ENCODE data around the gene DDX3X.
A peak's percentile ranks its signal among the peaks of the same experiment; 100 is the strongest.
"Not testable (repeated sequence)": the region's sequence is repeated elsewhere in the genome, so short reads cannot be mapped to it uniquely, and the experiment has no call there.

DDX3X gene

DNA sequence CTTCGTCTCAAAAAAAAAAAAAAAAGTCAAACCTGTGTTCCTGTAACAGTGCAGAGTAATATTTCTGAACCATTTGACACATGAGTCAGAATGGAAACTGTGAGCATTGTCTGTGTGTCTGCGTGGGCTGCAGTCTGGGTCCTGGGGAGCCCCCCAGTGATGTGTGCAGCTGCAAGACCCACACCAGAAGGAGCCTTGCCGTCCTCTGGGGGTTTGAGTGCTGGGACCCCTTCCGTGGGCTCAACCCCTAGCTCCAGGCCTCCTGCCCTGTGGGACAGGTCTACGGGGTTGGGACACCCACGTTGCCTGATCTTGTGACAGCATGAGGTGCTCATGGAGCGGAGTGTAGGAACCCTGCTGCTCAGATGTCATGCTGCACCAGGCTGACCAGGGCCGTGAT is 43.7 kb downstream of the DDX3X start:
- peak; percentile 41 for DNase-seq

DNA sequence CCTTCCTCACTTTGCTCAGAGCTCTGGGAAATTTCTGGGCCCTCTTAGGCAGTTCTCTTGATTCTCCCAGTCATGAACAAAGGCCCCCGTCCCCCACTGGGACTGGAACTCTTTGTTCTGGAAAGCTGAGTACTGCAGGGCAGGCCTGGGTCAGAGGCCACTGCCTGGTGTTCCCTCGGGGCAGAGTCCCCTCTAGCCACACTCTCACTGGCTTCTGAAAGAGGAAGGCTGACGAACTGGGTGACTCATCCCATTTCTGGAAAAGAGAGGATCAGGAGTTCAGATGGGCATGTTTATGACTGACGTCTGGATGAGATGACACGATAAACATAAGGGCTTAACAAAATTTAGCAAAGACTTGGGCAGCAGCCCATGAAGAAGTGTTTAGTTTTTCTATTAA is 47.7 kb downstream of the DDX3X start:
- no peak for DNase-seq

DNA sequence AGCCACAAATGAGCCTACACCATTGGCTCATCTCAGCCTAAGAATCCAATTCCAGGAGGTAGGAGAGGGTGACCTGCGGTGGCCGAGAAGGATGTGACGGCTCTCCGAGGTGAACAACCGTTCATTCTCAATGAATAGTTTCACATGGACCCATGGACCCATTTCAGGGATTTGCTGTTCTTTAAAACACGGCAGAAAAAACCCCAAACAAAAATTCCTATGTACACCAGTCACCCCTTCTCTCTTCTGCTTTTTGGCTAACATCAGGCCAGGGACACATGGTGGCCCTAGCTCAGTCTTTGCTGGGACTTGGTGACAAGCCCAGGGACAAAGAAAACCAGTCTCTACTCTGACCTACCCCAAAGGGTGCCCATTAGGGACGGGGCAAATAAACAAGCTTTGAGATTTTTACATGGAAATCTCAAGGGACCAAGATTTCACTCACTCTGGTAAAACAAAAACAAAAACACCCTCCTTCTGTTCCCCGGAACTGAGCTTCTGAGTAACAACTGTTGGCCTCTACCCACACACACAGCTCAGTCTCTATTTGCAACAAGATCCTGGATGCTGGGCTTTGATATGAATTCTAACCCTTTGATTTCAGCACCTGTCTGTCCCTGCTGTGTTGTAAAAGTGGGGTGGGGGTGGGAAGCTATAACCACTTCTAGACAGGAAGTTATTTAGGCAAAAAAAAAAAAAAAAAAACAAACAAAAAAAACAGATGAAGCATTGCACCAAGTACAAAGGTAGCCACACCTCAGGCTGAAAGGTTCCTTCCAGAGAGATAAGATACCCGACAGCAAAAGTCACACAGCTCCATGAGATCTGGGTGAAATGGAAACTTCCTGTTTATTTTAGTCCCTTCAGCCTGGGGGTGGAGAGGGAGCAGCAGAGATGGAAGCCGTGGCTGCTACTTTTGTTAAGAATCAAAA is 49.0 kb downstream of the DDX3X start:
- peak; percentile 8 for DNase-seq

DNA sequence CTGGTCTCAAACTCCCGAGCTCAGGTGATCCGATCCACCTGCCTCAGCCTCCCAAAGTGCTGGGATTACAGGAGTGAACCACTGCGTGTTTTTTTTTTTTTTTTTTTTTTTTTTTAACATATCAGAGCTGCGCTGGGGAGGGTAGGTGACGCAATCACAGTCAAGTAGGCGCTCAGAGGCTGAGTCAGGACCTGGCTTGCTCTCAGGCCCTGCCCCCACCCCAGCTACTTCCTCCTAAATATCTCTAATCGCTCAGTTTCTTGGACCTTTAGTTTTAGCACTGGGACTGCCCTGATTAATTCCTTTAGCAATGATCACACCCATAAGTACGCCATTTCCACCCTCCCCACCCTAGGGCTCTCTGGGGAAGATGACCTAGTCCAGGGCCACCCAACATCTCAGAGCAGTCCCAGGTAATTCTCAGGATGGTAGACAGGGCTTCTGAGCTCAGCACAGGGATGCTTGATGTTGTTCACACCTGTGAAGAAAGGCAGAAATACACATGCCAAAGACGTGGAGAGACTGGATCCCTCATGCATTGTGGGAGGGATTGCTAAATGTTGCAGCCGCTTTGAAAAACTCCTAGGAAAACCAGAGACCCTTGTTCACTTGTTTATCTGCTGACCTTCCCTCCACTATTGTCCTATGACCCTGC is 50.2 kb downstream of the DDX3X start:
- peak; percentile 66 for DNase-seq

DNA sequence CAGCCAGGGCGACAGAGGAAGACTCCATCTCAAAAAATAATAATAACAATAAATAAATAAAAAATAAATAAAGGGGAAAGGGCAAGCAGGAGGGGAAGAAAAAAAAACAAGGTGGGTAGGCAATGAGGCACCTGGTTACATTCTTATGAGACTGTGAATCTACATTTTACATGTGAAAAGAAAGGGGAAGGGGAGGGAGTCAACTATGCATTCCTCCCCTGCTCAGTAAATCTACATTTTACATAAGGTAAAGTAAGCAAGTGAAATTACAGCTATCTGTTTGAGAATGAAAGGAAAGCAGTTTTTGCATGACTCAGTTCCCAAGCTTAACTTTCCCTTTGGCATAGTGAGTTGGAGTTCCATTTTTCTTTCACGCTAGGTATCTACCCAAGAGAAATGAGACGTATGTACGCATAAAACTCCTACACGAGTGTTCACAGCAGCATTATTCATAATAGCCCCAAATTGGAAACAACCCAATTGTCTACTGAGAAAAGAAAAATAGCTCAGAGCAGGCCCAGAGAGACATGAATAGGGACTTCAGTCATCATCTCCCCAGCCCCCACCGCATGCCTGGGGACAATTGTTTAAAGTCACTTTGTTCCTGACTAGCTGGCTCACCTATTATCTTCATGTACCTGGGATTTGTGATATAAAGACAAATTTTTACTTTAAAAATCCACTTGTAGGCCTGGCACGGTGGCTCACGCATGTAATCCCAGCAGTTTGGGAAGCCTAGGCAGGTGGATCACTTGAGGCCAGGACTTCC is 52.4 kb downstream of the DDX3X start:
- DNase-seq = no peak

DNA sequence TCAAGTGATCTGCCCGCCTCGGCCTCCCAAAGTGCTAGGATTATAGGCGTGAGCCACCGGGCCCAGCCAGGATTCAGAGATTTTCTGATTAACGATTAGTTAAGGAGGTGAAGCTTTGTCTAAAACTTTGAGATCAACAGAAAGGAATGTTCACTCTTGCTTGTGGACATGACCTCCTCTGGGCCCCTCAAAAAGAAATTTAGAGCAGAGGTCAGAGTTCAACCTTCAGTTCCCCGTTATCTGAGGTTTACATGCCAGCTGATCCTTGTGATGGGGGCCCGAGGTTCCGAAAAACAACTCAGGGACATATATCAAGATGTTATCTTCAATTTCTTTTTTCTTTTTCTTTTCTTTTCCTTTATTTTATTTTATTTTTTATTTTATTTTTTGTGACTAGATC is 54.6 kb downstream of the DDX3X start:
- DNase-seq = no peak

DNA sequence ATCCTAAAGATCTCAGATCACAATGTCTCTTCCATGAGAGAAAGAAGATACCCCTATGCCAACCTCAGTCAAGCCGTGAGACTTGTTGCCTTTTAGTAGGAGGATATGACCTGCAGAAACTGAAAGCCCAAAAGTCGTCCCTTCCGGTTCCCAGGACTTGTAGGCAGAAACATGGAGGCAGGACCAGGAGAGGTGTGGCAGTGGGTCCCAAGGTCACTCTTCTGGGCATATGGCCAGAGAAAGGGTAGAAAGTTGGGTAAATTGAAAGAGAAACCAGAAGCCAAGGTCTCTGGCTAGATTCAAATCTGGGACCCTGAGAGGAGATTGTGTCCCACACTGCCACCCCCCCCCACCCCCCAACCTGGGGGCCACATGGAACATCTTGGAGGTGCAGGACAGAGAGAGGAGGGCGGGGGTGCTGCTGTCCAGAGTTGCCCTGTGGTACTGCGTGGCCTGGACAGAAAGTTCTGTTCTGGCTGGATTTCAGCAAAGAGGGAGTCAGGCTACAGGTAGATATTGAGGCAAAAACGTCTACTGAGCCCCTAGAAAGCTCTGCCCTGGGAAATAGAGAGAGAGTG is 55.4 kb downstream of the DDX3X start:
- DNase-seq = no peak

DNA sequence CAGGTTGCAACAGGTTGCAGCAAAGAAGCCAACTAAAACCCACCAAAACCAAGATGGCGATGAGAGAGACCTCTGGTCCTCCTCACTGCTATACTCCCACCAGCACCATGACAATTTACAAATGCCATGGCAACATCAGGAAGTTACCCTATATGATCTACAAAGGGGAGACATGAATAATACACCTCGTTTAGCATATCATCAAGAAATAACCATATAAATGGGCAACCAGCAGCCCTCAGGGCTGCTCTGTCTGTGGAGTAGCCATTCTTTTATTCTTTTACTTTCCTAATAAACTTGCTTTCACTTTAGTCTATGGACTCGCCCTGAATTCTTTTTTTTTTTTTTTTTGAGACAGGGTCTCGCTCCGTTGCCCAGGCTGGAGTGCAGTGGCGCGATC is 56.6 kb downstream of the DDX3X start:
- not testable (repeated sequence) for DNase-seq

DNA sequence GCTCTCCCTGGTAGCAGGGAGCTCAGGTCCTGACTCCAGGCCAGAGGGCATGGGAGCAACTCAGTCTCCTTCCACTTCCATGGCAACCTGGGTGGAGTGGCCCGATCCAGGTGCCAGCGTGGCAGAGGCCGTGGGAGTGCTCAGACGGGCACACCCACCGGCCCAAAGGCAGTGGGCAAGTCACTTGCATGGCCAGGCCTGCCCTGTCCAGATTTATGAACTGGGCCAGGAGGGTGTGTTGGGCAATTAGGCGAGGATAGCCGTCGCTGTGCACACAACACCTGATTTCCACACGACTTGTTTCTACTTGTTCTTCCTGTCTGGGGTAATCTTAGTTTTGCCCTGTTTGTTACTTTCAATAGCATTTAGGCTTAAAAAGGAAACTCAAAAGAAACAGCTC is 57.6 kb downstream of the DDX3X start:
- DNase-seq = no peak

DNA sequence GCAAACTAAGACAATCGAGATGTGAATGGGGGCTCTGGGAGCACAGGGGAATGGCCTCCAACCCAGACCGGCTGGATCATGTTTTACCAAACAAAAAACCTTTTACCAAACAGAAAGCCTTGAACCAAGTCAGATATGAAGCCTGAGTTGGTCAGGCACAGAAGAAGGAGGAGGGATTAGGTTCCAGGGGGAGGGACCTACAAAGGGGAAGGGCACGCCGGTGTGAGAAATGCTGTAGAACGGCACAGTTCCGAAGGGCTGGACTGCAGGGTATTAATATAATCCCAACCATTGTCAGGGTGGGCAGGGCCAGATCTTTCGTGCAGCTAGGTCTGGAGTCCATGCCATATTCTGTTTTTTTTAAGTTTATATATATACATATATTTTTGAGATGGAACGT is 60.3 kb downstream of the DDX3X start:
- DNase-seq = no peak

DNA sequence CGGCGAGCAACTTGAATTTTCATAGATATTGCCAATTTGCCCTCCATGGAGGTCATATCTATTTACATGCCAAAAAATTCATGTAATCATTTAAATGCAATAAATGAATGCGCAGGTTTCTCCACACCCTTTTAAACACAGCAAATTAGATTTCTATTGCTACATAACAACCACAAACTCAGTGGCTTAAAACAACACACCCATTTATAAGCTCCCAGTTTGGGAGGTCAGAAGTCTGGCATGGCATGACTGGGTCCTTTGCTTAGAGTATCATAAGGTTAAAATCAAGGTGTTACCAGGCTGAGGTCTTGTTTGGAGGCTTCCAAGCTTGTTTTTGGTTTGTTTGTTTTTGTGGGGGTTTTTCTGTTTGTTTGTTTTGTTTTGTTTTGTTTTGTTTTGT is 63.3 kb downstream of the DDX3X start:
- no peak for DNase-seq

DNA sequence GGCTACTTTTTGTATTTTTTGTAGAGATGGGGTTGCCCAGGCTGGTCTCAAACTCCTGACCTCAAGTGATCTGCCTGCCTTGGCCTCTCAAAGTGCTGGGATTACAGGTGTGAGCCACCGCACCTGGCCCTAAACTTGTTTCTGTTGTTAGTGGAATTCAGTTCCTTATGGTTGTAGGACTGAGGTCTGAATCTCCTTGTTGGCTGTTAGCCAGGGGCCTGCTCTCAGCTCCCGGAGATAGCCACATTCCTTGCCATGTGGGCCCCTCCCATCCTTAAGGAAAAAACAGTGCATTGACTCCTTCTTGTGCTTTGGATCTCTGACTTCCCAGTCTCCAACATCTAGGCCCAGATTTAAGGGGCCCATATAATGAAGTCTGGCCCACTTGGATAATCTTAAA is 63.8 kb downstream of the DDX3X start:
- DNase-seq = no peak

DNA sequence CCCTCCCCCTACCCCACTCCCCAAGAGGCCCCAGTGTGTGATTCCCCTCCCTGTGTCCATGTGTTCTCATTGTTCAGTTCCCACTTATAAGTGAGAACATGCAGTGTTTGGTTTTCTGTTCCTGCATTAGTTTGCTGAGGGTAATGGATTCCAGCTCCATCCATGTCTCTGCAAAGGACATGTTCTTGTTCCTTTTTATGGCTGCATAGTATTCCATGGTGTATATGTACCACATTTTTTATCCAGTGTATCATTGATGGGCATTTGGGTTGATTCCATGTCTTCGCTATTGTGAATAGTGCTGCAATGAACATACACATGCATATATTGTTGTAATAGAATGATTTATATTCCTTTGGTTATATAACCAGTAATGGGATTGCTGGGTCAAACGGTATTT is 68.6 kb downstream of the DDX3X start:
- DNase-seq = not testable (repeated sequence)

DNA sequence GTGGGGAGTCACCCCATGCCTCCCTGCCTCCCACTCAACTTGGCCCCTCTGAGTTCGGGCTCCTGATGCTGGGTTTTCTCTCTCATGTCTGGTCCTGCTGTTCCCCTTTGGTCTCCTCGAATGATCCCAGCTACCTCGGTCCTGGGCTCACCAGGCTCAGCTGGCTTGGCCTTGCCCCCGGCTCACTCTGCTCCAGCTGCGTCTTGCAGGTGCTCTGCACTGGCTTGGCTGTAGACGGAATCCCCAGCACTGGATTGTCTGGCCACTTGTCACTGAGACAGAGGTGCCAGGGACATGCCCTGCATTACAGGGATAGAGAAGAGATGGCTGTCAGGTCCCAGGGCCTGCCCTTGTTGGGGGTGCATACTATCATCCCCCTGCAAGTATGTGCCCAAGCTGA is 71.6 kb downstream of the DDX3X start:
- DNase-seq = no peak

DNA sequence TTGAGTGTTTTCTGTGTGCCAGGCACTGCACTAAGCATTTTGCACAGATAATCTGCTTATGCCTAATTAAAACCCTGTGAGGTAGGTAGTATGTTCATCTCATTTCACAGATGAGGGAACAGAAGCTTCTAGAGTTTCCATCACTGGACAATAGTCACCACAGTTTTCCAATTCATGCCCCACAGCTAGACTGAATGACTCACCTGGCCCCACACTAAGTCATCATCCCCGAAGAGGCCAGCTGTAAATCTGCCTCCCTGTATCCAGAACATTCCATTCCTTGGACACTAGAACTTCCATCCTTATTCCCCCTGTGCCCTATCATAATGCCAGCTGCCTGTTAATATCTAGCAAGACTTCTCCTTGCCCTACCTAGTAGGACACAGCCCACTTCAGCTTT is 72.2 kb downstream of the DDX3X start:
- DNase-seq = no peak

DNA sequence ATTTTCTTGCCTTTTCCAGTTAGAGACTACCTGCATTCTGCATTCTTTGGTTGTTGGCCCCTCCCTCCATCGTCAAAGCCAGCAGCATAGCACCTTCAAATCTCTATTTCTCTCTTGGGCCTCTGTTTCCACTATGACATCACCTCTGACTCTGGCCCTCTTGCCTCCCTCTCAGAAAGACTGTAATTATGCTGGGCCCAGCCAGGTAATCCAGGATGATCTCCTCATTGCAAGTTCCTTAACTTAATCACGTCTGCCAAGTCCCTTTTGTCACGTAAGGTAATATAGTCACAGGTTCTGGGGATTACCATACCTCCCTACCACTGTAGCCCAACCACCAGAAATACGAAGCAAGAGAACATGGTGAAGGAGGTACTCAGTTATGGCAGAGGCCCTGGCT is 73.9 kb downstream of the DDX3X start:
- no peak for DNase-seq

DNA sequence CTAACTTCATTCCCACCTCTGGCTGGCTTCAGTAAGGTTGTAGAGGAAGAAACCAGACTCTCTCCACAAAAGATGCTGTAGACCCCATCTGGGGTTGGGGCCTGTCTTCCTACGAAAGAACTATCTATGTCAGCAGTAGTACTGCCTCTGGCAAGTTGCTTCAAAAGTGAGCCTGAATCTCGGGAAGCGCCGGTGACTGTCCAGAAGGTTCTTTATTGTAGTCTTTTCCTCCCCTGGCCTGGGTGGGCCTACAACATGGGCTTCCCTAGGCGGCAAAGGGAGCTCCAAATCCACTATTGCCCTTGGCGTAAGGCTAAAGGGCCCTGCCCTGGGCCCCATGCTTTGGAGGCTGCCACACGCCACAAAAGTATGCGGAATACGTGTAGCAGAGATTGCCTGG is 74.6 kb downstream of the DDX3X start:
- no peak for DNase-seq

DNA sequence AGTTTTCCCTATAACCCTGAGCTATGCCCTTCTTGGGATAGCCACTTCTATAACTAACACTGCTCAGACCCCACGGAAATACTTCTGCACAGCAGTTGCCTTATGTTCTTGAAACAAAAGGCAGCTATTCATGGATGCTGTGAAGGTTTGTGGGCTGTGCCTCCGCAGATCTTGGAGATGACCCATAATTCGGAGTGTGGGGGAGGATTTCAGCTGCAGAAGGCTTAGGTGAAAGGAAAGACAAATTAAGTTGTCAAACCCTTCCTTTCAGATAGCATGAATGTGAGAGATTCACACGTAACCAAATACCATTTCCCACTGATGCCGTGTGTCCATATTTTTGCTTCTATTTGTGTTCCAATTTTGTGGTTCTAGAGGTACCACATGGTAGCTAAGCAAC is 75.0 kb downstream of the DDX3X start:
- no peak for DNase-seq

DNA sequence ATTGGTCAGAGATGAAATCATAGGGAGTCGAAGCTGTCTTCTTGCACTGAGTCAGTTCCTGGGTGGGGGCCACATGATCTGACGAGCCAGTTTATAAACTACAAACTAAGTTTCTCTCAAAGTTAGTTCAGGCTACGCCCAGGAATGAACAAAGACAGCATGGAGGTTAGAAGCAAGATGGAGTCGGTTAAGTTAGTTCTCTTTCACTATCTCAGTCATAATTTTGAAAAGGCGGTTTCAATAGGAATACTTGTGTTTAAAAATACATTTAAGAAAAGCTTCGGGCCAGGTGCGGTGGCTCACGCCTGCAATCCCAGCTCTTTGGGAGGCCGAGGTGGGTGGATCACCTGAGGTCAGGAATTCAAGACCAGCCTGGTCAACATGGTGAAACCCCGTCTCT is 77.3 kb downstream of the DDX3X start:
- DNase-seq = not testable (repeated sequence)

DNA sequence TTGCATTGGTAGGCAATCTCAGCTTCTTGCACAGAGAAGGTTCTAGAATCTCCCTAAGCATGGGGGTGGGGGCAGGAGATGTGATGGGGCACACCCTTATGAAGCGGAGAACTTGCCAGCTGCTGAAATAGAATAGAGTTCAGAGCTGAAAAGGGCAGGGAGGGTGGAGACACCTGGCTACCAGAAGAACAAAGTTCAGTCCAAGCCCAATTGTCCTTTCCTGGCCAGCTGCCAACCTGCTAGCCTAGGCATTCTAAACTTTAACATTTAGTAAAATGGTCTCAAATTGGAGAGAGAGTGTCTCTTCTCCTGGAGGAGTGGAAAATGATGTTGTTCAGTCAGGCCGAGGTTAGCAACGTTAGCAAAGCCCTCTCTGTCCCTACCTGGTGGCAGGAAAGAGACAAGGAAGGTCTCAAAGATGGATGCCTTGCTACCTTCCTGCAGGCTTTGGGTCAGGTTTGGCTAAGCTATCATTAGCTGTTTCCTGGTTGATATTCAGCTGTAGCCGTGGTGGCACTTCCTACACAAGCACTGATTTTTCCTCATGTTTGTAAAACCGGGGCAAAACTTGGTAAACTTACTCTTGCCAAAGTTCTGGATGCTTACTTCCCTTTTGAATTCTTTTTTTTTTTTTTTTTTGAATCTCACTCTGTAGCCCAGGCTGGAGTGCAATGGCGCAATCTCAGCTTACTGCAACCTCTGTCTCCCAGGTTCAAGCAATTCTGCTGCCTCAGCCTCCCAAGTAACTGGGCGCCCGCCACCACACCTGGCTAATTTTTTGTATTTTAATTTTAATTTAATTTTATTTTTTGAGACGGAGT is 78.5 kb downstream of the DDX3X start:
- no peak for DNase-seq
